Cardiac fibroblast (primary cell): ENCODE results near the gene IMMP2L.

ENCODE experiments used
- DNase-seq, 2 donors: peaks; one replicate each; pipeline versions ENCODE4 v3.0.0 to v3.0.0-alpha.2; 2010; ENCODE audit warnings: low read depth in 2 of 2
- H3K4me3 ChIP-seq, 2 donors: replicated peaks in 1 of 2; 1 replicate in 1 of 2; 2 replicates in 1 of 2; pipeline ENCODE4 v1.5.1; 2011; ENCODE audit warnings: low read depth in 2 of 2, low read length in 2 of 2, mild to moderate bottlenecking in 2 of 2, moderate library complexity in 1 of 2
- TF ChIP-seq, protein P1 (sequence below): IDR thresholded peaks from one replicate; pipeline ENCODE4 v1.5.1; 2011; ENCODE audit warnings: low read depth, mild to moderate bottlenecking, low read length, inconsistent platforms

Gene IMMP2L

DNA sequence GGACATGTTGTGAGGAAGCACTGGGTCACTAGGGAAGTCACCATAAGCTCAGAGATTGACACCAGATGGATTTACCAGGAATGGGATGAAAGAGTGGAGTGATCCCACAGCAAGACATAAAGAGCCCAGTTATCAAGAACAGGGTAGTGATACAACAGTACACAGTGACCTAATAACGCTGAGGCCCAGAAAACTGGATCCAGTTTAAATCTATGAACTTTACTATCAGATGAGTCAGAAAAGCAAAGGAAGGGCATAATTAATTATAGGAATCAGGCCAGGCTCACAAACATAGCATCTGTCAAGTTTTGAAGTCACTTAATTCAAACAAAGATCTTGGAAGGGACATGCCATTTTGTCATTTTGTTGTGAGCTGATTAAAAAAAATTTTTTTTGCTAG, 397.9 kb downstream of the IMMP2L start:
- TF ChIP-seq, protein P1, sequence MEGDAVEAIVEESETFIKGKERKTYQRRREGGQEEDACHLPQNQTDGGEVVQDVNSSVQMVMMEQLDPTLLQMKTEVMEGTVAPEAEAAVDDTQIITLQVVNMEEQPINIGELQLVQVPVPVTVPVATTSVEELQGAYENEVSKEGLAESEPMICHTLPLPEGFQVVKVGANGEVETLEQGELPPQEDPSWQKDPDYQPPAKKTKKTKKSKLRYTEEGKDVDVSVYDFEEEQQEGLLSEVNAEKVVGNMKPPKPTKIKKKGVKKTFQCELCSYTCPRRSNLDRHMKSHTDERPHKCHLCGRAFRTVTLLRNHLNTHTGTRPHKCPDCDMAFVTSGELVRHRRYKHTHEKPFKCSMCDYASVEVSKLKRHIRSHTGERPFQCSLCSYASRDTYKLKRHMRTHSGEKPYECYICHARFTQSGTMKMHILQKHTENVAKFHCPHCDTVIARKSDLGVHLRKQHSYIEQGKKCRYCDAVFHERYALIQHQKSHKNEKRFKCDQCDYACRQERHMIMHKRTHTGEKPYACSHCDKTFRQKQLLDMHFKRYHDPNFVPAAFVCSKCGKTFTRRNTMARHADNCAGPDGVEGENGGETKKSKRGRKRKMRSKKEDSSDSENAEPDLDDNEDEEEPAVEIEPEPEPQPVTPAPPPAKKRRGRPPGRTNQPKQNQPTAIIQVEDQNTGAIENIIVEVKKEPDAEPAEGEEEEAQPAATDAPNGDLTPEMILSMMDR: no peak

DNA sequence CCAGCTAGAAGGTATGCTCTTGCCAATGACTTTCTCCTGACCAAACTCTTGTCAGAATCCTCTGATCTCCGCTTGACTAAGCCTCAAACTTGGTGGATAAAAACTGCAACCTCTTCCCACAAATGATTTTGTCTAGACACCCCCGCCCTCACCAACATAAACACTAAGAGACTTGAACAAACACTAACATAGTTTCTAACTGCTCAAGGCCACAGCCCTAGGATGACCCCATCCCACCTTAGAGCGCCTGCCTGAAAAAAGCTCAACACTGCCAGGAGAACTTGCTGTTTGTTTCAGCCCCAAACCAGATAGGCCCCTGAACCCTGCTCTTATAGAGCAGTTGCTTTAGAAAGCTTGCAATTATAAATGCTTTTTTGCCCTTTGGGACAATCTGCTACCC, 399.6 kb downstream of the IMMP2L start:
- H3K4me3 ChIP-seq: no peak overlapping the region
- no peak for DNase-seq
- TF ChIP-seq, protein P1: no peak

More for the DNA sequence above, 397.9 kb downstream of the IMMP2L start:
- DNase-seq: no peak
- no peak overlapping the region for H3K4me3 ChIP-seq

DNA sequence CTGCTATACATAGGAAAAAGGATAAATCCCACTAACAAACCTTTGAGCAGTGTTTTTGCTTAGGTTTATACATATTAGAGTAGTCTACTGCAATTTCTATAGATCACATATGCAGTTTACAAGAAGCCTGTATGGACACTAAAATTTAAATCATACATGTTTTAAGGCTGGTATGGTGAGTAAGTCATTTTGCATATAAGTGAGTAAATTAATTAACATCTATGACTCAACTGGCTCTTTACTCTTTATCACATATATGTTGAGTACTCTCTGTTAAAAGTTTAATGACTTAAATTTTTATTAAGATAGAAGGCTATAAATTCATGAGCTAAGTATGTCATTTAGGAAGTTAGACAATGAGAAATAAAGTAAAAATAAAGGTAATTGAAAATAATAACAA, 402.0 kb downstream of the IMMP2L start:
- no peak overlapping the region for H3K4me3 ChIP-seq
- no peak for DNase-seq
- TF ChIP-seq, protein P1: no peak

DNA sequence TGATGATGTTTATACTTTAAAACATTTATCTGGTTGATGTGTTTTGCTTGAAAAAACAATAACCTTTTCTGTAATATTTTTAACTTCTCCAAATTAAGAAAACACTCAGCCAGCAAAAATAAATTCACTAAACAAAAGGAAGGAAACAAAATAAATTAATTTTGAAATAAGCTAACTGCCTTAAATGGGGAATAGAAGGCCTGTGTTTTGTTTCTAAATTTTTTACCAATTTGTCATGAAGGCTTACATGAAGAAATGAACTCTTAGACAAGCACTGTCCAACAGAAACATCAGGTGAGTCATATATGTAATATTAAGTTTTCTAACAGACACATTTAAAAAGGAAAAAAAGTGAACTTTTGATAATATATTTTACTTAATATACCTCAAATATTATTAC, 402.9 kb downstream of the IMMP2L start:
- TF ChIP-seq, protein P1: no peak
- peak in 1 of 2 donors; percentile 79 for DNase-seq
- no peak overlapping the region for H3K4me3 ChIP-seq

DNA sequence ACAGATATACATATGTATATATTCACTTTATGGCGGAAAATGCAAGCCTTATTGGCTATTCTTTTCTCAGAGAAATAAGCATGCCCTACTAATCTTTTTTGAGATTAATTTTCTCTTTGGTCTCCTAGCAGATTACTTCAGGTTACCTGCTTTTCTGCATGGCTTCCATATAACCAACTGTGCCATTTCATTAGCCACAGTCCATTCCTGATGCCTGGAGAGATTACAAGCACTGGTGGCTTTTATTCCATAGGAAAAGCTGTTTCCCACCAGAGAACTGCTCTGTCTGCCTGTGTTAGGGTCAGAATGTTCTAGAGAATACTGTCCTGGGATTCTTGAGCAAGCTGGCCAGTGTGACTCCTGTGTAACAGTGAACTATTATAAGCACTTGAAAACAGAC, 411.6 kb downstream of the IMMP2L start:
- TF ChIP-seq, protein P1: no peak
- DNase-seq: no peak
- no peak overlapping the region for H3K4me3 ChIP-seq

DNA sequence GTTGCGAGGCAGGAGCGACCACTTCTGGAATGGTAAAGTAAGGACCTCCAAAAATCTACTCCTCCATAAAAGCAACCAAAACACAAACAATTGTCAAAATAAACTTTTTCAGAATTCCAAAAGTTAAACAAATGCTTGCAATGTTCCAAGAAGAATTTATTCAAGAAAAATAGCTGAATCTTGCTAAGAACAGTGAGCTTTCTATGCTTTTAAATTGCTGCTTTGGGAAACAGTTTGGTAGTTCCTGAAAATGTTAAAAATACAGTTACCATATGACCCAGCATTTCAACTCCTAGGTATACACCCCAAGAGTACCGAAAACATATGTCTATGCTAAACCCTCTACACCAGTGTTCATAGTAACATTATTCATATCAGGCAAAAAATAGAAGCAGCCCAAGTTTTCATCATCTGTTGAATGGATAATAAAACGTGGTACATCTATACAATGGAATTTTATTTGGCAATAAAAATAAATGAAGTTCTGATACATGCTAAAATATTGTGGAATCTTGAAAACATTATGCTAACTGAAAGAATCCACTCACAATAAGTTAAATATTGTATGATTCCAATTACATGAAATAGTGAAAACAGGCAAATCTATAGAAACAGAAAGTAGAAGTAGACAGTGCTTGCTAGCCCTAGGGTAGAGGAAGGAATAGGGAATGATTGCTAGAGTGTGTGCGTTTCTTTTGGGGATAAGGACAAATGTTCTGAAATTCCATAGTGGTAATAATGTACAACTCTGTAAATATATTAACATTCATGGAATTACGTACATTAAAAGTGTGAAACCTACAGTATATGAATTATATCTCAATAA, 414.4 kb downstream of the IMMP2L start:
- H3K4me3 ChIP-seq: no peak overlapping the region
- TF ChIP-seq, protein P1: no peak
- DNase-seq: no peak

DNA sequence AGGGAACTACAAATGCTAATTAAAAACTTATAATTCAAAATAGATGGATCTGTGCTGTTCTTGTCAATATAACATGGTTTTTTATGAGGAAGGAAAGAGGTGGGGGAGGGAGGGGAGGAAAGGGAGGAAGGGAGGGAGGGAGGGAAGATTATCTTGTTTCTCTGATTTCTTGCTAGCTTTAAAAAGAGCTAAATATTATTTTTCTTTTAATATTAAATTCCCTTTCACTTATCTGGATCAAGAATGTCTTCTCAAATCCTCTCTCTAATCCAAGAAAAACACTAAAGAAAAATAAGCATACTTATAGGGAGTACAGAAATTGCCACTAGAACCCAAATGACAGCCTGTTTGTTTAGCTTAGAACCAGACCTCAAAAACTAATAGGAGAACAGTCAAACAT, 416.2 kb downstream of the IMMP2L start:
- TF ChIP-seq, protein P1: no peak
- H3K4me3 ChIP-seq: no peak overlapping the region
- no peak for DNase-seq
